Neural progenitor cell (in vitro differentiated cells): Measurements from ENCODE around the gene KCNMA1.

Experiments
- CTCF ChIP-seq: fragments of 200-600 bp; sonication (generic); IDR thresholded peaks from 2 replicates; pipeline ENCODE4 v1.5.1; 2017; ENCODE audit warnings: antibody characterized with exemption, mild to moderate bottlenecking
- EZH2 ChIP-seq: fragments of 200-600 bp; sonication (generic); IDR thresholded peaks from 2 replicates; pipeline ENCODE4 v1.6.1; 2017; ENCODE audit warnings: antibody characterized with exemption, mild to moderate bottlenecking, moderate library complexity
- EZH2phosphoT487 ChIP-seq: fragments of 200-600 bp; sonication (generic); IDR thresholded peaks from 2 replicates; pipeline ENCODE4 v1.6.1; 2017; ENCODE audit warnings: antibody characterized with exemption

GRCh38 chr10:77459905-77460304 lies 177.7 kb downstream of the KCNMA1 start:
- TF ChIP-seq CTCF, result no peak
- TF ChIP-seq EZH2, result no peak
- no peak for TF ChIP-seq EZH2phosphoT487
